ENCODE results near the gene REXO1.

The REXO1 gene

GRCh38 chr19:1836458-1837221 lies 11.6 kb downstream of the REXO1 start:
- DNase-seq (ENCODE audit: low read depth in 2 of 3, low spot score in 2 of 3) = no peak

GRCh38 chr19:1833540-1833939 lies 14.7 kb downstream of the REXO1 start:
- no peak for DNase-seq (ENCODE audit: low read depth in 2 of 3, low spot score in 2 of 3)

GRCh38 chr19:1832046-1832663 lies 16.1 kb downstream of the REXO1 start:
- DNase-seq (ENCODE audit: low read depth in 2 of 3, low spot score in 2 of 3) = no peak

- DNase-seq (ENCODE audit: low read depth in 2 of 3, low spot score in 2 of 3) = no peak
Measured at GRCh38 chr19:1830978-1831377, 17.3 kb downstream of the REXO1 start.

GRCh38 chr19:1830568-1830967 lies 17.7 kb downstream of the REXO1 start:
- no peak for DNase-seq (ENCODE audit: low read depth in 2 of 3, low spot score in 2 of 3)

GRCh38 chr19:1829958-1830357 lies 18.3 kb downstream of the REXO1 start:
- no peak for DNase-seq (ENCODE audit: low read depth in 2 of 3, low spot score in 2 of 3)

- DNase-seq (ENCODE audit: low read depth in 2 of 3, low spot score in 2 of 3) = no peak
Measured at GRCh38 chr19:1828279-1829238, 19.7 kb downstream of the REXO1 start.

GRCh38 chr19:1827566-1828278 lies 20.6 kb downstream of the REXO1 start:
- no peak for DNase-seq (ENCODE audit: low read depth in 2 of 3, low spot score in 2 of 3)

- no peak for DNase-seq (ENCODE audit: low read depth in 2 of 3, low spot score in 2 of 3)
Measured at GRCh38 chr19:1826557-1827521, 21.4 kb downstream of the REXO1 start.

GRCh38 chr19:1825909-1826556 lies 22.2 kb downstream of the REXO1 start:
- DNase-seq (ENCODE audit: low read depth in 2 of 3, low spot score in 2 of 3) = peak; percentile 33 to 68 (median 49)

GRCh38 chr19:1824252-1824622 lies 24.0 kb downstream of the REXO1 start:
- no peak for DNase-seq (ENCODE audit: low read depth in 2 of 3, low spot score in 2 of 3)

- no peak for DNase-seq (ENCODE audit: low read depth in 2 of 3, low spot score in 2 of 3)
Measured at GRCh38 chr19:1823539-1824251, 24.6 kb downstream of the REXO1 start.

GRCh38 chr19:1823020-1823419 lies 25.3 kb downstream of the REXO1 start:
- DNase-seq (ENCODE audit: low read depth in 2 of 3, low spot score in 2 of 3) = no peak

GRCh38 chr19:1822210-1822609 lies 26.1 kb downstream of the REXO1 start:
- no peak for DNase-seq (ENCODE audit: low read depth in 2 of 3, low spot score in 2 of 3)

- no peak for DNase-seq (ENCODE audit: low read depth in 2 of 3, low spot score in 2 of 3)
Measured at GRCh38 chr19:1819341-1820255, 28.7 kb downstream of the REXO1 start.

GRCh38 chr19:1818549-1819195 lies 29.6 kb downstream of the REXO1 start:
- DNase-seq (ENCODE audit: low read depth in 2 of 3, low spot score in 2 of 3) = no peak

GRCh38 chr19:1817553-1818179 lies 30.6 kb downstream of the REXO1 start:
- no peak for DNase-seq (ENCODE audit: low read depth in 2 of 3, low spot score in 2 of 3)
